ENCODE data around the gene DAGLB.

DNA sequence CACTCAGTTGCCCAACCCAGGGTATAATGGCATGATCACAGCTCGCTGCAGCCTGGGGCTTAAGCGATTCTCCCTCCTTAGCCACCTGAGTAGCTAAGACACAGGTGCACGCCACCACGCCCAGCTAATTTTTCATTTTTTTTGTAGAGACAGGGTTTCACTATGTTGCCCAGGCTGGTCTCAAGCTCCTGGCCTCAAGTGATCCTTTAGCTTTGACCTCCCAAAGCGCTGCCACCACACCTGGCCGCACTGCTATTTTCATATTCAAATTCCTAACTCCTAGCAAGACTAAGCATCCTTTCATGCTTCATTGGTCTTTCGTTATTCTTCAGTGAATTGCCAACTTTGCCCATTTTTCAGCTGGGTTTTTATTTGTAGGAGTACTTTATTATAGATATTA is 30.4 kb upstream of the DAGLB start:
- TF ChIP-seq, protein P1, sequence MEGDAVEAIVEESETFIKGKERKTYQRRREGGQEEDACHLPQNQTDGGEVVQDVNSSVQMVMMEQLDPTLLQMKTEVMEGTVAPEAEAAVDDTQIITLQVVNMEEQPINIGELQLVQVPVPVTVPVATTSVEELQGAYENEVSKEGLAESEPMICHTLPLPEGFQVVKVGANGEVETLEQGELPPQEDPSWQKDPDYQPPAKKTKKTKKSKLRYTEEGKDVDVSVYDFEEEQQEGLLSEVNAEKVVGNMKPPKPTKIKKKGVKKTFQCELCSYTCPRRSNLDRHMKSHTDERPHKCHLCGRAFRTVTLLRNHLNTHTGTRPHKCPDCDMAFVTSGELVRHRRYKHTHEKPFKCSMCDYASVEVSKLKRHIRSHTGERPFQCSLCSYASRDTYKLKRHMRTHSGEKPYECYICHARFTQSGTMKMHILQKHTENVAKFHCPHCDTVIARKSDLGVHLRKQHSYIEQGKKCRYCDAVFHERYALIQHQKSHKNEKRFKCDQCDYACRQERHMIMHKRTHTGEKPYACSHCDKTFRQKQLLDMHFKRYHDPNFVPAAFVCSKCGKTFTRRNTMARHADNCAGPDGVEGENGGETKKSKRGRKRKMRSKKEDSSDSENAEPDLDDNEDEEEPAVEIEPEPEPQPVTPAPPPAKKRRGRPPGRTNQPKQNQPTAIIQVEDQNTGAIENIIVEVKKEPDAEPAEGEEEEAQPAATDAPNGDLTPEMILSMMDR (IDR thresholded peaks at IDR 0.05): no peak
- no peak for TF ChIP-seq POLR2AphosphoS5 (IDR thresholded peaks at IDR 0.05)
- no peak for TF ChIP-seq EP300 (IDR thresholded peaks at IDR 0.05)
- no peak for TF ChIP-seq POLR2A (IDR thresholded peaks at IDR 0.05; ENCODE audit: low read depth)
